WERI-Rb-1 (cell line): ENCODE results near the gene FKBP4.

Experiments
- DNase-seq: peaks from one replicate; pipeline ENCODE4 v3.0.0-alpha.2; 2020
- H3K27ac ChIP-seq: fragments of 250-450 bp; sonication (Bioruptor Pico); 2 replicates; pipeline ENCODE4 v1.5.1; 2020; ENCODE audit warnings: mild to moderate bottlenecking, moderate library complexity
- H3K27me3 ChIP-seq: fragments of 250-450 bp; sonication (Bioruptor Pico); 2 replicates; pipeline ENCODE4 v1.5.1; 2021; ENCODE audit warnings: mild to moderate bottlenecking, low read depth, moderate library complexity; ENCODE audit not compliant: insufficient read depth, severe bottlenecking
- H3K36me3 ChIP-seq: fragments of 250-450 bp; sonication (Bioruptor Pico); 2 replicates; pipeline ENCODE4 v1.5.1; 2020; ENCODE audit warnings: mild to moderate bottlenecking, moderate library complexity
- H3K4me3 ChIP-seq: 2 replicates; pipeline ENCODE4 v1.5.1; 2011; ENCODE audit warnings: low read depth, mild to moderate bottlenecking, control low read depth, low read length
- H3K9me3 ChIP-seq: fragments of 250-450 bp; sonication (Bioruptor Pico); 2 replicates; pipeline ENCODE4 v1.5.1; 2021; ENCODE audit warnings: mild to moderate bottlenecking, moderate library complexity; ENCODE audit not compliant: severe bottlenecking
- TF ChIP-seq, protein P1 (sequence below): IDR thresholded peaks from 2 replicates; pipeline ENCODE4 v1.5.1; 2011; ENCODE audit warnings: low read depth, mild to moderate bottlenecking, control low read depth, inconsistent platforms, low read length

Gene FKBP4

DNA sequence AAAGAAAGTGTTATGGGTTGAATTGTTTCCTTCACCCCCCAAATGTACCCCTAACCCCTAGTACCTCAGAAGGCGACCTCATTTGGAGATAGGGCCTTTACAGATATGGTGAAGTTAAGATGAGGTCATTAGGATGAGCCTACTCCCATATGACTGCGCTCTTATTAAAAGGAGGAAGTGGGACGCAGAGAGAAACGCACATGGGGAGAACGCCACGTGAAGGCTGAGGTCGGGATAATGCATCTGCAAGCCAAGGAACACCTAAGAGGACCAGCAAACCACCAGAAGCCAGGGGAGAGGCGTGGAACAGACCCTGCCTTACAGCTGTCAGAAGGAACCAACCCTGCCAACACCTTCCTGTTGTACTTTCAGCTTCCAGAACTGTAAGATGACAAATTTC is 41.8 kb downstream of the FKBP4 start:
- Histone ChIP-seq H3K4me3 (no peak overlapping the region), H3K9me3 (no peaks in the 10 kb centered on the region), H3K36me3 (no peaks in the 10 kb centered on the region; the same call in 1 of the 2 replicates), H3K27me3 (no peaks in the 10 kb centered on the region), H3K27ac (no peak overlapping the region)
- TF ChIP-seq, protein P1, sequence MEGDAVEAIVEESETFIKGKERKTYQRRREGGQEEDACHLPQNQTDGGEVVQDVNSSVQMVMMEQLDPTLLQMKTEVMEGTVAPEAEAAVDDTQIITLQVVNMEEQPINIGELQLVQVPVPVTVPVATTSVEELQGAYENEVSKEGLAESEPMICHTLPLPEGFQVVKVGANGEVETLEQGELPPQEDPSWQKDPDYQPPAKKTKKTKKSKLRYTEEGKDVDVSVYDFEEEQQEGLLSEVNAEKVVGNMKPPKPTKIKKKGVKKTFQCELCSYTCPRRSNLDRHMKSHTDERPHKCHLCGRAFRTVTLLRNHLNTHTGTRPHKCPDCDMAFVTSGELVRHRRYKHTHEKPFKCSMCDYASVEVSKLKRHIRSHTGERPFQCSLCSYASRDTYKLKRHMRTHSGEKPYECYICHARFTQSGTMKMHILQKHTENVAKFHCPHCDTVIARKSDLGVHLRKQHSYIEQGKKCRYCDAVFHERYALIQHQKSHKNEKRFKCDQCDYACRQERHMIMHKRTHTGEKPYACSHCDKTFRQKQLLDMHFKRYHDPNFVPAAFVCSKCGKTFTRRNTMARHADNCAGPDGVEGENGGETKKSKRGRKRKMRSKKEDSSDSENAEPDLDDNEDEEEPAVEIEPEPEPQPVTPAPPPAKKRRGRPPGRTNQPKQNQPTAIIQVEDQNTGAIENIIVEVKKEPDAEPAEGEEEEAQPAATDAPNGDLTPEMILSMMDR = no peak
- no peak for DNase-seq

DNA sequence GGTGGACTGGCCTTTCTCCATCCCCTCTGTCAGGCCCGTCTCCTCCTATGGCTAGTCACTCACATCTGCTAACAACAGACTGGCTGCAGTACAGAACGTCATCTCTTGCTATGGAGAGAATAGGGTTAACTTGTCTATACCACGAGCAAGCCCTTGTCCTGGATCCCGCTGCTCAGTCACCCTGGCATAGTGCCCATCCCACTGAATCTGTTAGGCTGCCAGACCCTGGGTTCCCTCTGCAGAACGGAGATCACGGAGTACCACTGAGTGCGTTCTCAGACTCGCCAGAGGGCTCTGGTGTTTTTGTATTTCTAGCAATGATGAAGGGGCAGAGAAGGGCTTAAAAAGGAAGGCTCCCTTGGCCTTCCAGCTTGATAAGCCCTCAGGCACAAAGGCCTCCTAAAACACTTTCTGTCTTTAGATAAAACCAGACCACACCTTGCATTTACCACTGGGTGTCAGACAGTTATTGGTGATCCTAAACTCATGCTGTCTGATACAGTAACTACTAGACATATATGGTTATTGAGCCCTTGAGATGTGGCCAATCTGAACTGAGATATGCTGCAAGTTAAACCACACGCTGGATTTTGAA is 46.4 kb downstream of the FKBP4 start:
- TF ChIP-seq, protein P1 = no peak
- no peak overlapping the region for H3K4me3 ChIP-seq
- H3K9me3 ChIP-seq = no peaks in the 10 kb centered on the region
- H3K27me3 ChIP-seq = no peaks in the 10 kb centered on the region
- H3K27ac ChIP-seq = no peak overlapping the region
- no peaks in the 10 kb centered on the region for H3K36me3 ChIP-seq
- no peak for DNase-seq

DNA sequence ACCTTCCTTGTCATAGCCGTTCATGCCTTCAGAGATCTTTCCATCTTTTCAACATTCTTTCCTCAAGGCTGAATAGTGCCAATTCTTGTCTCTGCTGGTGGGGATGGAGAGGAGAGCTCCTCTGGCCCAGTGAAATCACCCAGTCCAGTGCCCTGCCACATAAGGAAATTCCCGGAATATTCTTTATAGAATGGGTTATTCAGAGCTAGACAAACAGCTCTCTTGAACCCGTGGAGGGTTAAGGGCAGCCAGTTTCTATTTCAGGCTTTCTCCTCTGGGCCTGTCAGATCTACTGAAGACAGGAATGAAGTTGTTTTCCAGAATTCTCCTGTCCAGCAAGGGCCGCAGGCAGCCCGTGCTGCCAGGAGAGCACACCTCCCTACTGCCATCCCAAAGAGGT is 48.2 kb downstream of the FKBP4 start:
- Histone ChIP-seq H3K9me3 (no peaks in the 10 kb centered on the region), H3K36me3 (no peaks in the 10 kb centered on the region), H3K27me3 (no peaks in the 10 kb centered on the region), H3K27ac (no peak overlapping the region), H3K4me3 (no peak overlapping the region)
- TF ChIP-seq, protein P1 = no peak
- no peak for DNase-seq

DNA sequence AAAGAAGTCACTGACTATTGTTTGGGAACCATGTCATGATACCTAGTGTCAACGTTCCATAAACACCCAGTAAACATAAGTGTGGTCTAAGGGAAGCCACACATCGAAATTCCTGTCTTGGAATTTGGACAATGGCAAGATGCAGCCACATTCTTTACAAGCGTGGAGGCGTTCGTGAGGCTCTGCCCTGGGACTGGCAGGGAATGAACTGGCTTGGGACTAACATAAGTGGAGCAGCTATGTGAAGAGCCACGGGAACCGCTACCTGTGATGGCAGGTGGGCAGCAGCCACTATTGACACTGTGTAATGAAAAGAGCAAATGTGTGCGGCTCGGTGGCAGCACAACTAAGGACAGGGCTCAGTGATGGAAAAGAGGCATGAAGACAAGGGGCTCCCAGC is 50.0 kb downstream of the FKBP4 start:
- no peaks in the 10 kb centered on the region for H3K36me3 ChIP-seq
- no peaks in the 10 kb centered on the region for H3K9me3 ChIP-seq
- no peak overlapping the region for H3K27ac ChIP-seq
- TF ChIP-seq, protein P1 = no peak
- no peak overlapping the region for H3K4me3 ChIP-seq
- DNase-seq = no peak
- H3K27me3 ChIP-seq = no peaks in the 10 kb centered on the region

DNA sequence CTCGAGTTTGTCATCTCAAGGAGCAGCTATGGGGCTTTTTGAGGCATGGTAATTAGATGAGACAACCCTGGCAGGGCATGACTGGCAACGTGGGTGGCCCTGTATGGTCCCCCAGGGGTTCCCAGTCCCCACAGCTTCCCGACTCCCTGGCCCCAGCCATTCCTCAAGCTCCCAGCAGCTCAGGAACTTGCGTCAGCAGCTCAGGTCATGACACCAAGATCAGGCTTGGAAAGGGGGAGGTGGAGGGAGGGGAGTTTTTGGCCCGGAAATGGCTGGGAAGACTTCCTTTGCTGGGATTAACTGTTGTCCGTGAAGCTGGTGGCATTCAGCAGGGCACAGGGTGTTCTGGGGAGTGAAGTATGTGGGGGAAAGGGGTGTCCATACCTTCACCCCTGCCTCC is 50.5 kb downstream of the FKBP4 start:
- H3K9me3 ChIP-seq = no peaks in the 10 kb centered on the region
- no peaks in the 10 kb centered on the region for H3K27me3 ChIP-seq
- no peak overlapping the region for H3K27ac ChIP-seq
- TF ChIP-seq, protein P1 = no peak
- H3K36me3 ChIP-seq = no peaks in the 10 kb centered on the region
- DNase-seq = peak; percentile 41
- no peak overlapping the region for H3K4me3 ChIP-seq

DNA sequence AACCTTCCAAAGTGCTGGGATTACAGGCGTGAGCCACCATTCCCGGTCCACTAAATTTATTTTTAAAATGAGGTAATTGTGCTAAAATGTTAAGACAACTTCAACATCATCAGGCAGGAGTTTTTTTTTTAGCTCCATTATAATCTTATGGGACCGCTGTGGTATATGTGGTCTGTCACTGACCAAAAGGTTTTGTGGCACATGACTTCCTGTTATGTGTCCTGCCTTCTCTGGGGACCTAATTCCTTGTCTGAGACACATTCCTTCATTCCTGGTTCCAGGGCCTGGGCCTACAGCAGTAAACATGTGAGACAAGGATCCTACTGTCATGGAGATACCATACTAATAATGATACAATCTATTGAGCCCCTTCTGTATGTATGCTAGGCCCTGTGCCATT is 57.2 kb downstream of the FKBP4 start:
- no peaks in the 10 kb centered on the region for H3K9me3 ChIP-seq
- TF ChIP-seq, protein P1 = no peak
- no peaks in the 10 kb centered on the region for H3K36me3 ChIP-seq
- no peak overlapping the region for H3K4me3 ChIP-seq
- no peaks in the 10 kb centered on the region for H3K27me3 ChIP-seq
- no peak overlapping the region for H3K27ac ChIP-seq
- no peak for DNase-seq
